Ovary (tissue), 3 donors: ENCODE measurements around the gene EN2.

Experiments
- CTCF ChIP-seq, 3 donors: fragments of 450-650 bp in 2 of 3; fragments of 200-600 bp in 1 of 3; IDR thresholded peaks; one replicate each; pipeline versions ENCODE4 v1.5.1 to v1.8.0; 2016 to 2022; ENCODE audit warnings: antibody characterized with exemption in 3 of 3, mild to moderate bottlenecking in 1 of 3
- POLR2A ChIP-seq: fragments of 450-650 bp; IDR thresholded peaks from one replicate; pipeline ENCODE4 v1.6.1; 2017; ENCODE audit warnings: antibody characterized with exemption, mild to moderate bottlenecking, moderate library complexity
- donor health status: DM: no; HTN: no; CAD: no.

- no peak for TF ChIP-seq POLR2A
- no peak for TF ChIP-seq CTCF (IDR thresholded peaks at IDR 0.05)
Observed at GRCh38 chr7:155491812-155492211, 33.9 kb downstream of the EN2 start.
